Measurements from ENCODE around the gene RPUSD3. TPM values are rescaled to one million over a fixed set of nuclear protein-coding genes. Genes with fewer than 3 reads are reported as not detected.
A peak's percentile ranks its signal among the peaks of the same experiment; 100 is the strongest.

The RPUSD3 gene
- 21.3 and 25.8 TPM in 2 replicates for total RNA-seq (ENCODE audit: low replicate concordance)

- H3K4me3 ChIP-seq (ENCODE audit: low read depth, low read length): peak within 1 kb of the TSS; percentile 93
- TF ChIP-seq CTCF (IDR thresholded peaks at IDR 0.05; ENCODE audit: insufficient read depth, low read length): no peak
- DNase-seq (ENCODE audit: low read depth): peak; percentile 96
These were observed at the start of gene RPUSD3 for GRCh38 chr3:9843715-9844438. RPUSD3 (minus strand) TSS chr3:9844008; CDS start chr3:9843990, 18 bp downstream.

GRCh38 chr3:9891072-9891622 is 47.3 kb upstream of the RPUSD3 start:
- no peak for TF ChIP-seq CTCF (IDR thresholded peaks at IDR 0.05; ENCODE audit: insufficient read depth, low read length)
- H3K4me3 ChIP-seq (ENCODE audit: low read depth, low read length): peak overlapping the region; percentile 93
- no peak for DNase-seq (ENCODE audit: low read depth)

- peak within 1 kb of the TSS; percentile 93 for H3K4me3 ChIP-seq (ENCODE audit: low read depth, low read length)
- no peak for TF ChIP-seq CTCF (IDR thresholded peaks at IDR 0.05; ENCODE audit: insufficient read depth, low read length)
- peak; percentile 90 for DNase-seq (ENCODE audit: low read depth)
These were observed 46.7 kb upstream of the RPUSD3 start, which contains the start of gene JAGN1 for GRCh38 chr3:9890249-9891071. JAGN1 (plus strand) TSS chr3:9890610; CDS start chr3:9890723, 113 bp downstream.

- DNase-seq (ENCODE audit: low read depth): no peak
- no peak for TF ChIP-seq CTCF (IDR thresholded peaks at IDR 0.05; ENCODE audit: insufficient read depth, low read length)
These were observed 45.6 kb upstream of the RPUSD3 start for GRCh38 chr3:9889405-9889804.

GRCh38 chr3:9888540-9888939 is 44.7 kb upstream of the RPUSD3 start:
- TF ChIP-seq CTCF (IDR thresholded peaks at IDR 0.05; ENCODE audit: insufficient read depth, low read length): no peak
- no peak overlapping the region for H3K4me3 ChIP-seq (ENCODE audit: low read depth, low read length)
- DNase-seq (ENCODE audit: low read depth): no peak

More at GRCh38 chr3:9889405-9889804, 45.6 kb upstream of the RPUSD3 start:
- no peak overlapping the region for H3K4me3 ChIP-seq (ENCODE audit: low read depth, low read length)

- TF ChIP-seq CTCF (IDR thresholded peaks at IDR 0.05; ENCODE audit: insufficient read depth, low read length): no peak
- DNase-seq (ENCODE audit: low read depth): no peak
- H3K4me3 ChIP-seq (ENCODE audit: low read depth, low read length): no peak overlapping the region
These were observed 43.7 kb upstream of the RPUSD3 start for GRCh38 chr3:9887480-9887879.

Data from fibroblast of the aortic adventitia (primary cell).